K562 (cell line): ENCODE results near the gene MC2R. TPM values are rescaled to one million over a fixed set of nuclear protein-coding genes. Genes with fewer than 3 reads are reported as not detected.

Source experiments
- HIVEP1 ChIP-seq: fragments of 250-450 bp; sonication (Bioruptor Pico); IDR thresholded peaks from 2 replicates; pipeline ENCODE4 v1.4.0; 2020; ENCODE audit warnings: mild to moderate bottlenecking
- polyA plus RNA-seq, 8 experiments: library from polyadenylated mRNA; depleted of rRNA in 4 of 8; stranded (reverse) in 5 of 8; unstranded in 3 of 8; fragments of >200 nt; fragmentation: Nextera tagmentation in 2 of 8; fragmentation: Illumina TruSeq in 1 of 8; extraction: Ambion mirVana in 2 of 8; extraction: Trizol in 1 of 8; gene quantifications; 2 replicates each; pipeline versions ENCODE4 v1.2.1 to v1.2.3, GENCODE V29; 2011 to 2014; ENCODE audit warnings: inconsistent platforms in 1 of 8, missing spikeins in 1 of 8
- total RNA-seq, 7 experiments: library from RNA; depleted of rRNA in 6 of 7; stranded (reverse); fragments of >200 nt in 6 of 7; fragmentation: Illumina TruSeq in 2 of 7; extraction: Trizol in 2 of 7; gene quantifications; 2 replicates each; pipeline versions ENCODE4 v1.2.1 to v1.2.3, GENCODE V29; 2011 to 2021; ENCODE audit warnings: low replicate concordance in 1 of 7
- TF ChIP-seq, protein P1 (sequence below): fragments of 250-450 bp; sonication (Bioruptor Pico); IDR thresholded peaks from 2 replicates; pipeline ENCODE4 v1.4.0; 2020

The MC2R gene
- total and polyA plus RNA-seq, 9 of the 15 experiments (the other 6 are each of a cell fraction or from before 2014, with no cell fraction given): not detected

DNA sequence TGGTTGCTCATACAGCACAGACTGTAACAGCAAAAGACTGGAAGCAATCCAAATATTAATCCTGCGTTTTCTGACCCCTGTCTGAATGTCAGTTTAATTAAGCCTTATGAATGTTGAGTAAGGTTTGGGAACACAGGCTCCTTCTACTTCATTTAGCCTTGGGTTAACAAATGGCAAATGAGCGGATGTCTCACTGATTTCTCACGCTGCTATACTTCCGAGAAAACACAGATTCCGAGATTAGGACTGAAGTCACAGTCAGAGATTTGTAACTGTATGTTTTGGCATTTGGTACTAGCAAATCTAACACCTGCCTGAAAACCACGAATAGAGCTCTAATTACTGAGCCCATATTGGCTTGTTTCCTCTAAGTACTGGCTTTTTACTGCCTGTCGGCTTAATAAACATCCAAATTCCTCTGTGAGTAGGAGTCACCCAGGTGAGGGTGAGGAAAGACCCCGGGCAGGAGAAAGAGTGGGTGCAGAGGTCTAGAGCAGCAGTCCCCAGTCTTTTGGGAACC is 80.8 kb downstream of the MC2R start (continued):
- TF ChIP-seq, protein P1, sequence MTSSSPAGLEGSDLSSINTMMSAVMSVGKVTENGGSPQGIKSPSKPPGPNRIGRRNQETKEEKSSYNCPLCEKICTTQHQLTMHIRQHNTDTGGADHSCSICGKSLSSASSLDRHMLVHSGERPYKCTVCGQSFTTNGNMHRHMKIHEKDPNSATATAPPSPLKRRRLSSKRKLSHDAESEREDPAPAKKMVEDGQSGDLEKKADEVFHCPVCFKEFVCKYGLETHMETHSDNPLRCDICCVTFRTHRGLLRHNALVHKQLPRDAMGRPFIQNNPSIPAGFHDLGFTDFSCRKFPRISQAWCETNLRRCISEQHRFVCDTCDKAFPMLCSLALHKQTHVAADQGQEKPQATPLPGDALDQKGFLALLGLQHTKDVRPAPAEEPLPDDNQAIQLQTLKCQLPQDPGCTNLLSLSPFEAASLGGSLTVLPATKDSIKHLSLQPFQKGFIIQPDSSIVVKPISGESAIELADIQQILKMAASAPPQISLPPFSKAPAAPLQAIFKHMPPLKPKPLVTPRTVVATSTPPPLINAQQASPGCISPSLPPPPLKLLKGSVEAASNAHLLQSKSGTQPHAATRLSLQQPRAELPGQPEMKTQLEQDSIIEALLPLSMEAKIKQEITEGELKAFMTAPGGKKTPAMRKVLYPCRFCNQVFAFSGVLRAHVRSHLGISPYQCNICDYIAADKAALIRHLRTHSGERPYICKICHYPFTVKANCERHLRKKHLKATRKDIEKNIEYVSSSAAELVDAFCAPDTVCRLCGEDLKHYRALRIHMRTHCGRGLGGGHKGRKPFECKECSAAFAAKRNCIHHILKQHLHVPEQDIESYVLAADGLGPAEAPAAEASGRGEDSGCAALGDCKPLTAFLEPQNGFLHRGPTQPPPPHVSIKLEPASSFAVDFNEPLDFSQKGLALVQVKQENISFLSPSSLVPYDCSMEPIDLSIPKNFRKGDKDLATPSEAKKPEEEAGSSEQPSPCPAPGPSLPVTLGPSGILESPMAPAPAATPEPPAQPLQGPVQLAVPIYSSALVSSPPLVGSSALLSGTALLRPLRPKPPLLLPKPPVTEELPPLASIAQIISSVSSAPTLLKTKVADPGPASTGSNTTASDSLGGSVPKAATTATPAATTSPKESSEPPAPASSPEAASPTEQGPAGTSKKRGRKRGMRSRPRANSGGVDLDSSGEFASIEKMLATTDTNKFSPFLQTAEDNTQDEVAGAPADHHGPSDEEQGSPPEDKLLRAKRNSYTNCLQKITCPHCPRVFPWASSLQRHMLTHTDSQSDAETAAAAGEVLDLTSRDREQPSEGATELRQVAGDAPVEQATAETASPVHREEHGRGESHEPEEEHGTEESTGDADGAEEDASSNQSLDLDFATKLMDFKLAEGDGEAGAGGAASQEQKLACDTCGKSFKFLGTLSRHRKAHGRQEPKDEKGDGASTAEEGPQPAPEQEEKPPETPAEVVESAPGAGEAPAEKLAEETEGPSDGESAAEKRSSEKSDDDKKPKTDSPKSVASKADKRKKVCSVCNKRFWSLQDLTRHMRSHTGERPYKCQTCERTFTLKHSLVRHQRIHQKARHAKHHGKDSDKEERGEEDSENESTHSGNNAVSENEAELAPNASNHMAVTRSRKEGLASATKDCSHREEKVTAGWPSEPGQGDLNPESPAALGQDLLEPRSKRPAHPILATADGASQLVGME (CRISPR knock-in tag): no peak
- no peak for TF ChIP-seq HIVEP1 (CRISPR knock-in tag)

Other genes starting within 250 kb of the MC2R start
- 19.1 and 23.1 TPM in 2 replicates for gene FAM210A, start 189.0 kb downstream of the MC2R start, total RNA-seq (2014; rRNA removed)
- gene FAM210A, start 189.0 kb downstream of the MC2R start, total RNA-seq (2014; rRNA removed; fragmentation: Illumina TruSeq; extraction: Trizol): 21.2 and 25.3 TPM in 2 replicates
- gene FAM210A, start 189.0 kb downstream of the MC2R start, total RNA-seq (2015; rRNA removed; fragmentation: Illumina TruSeq; extraction: Trizol): 15.6 and 18.3 TPM in 2 replicates
- 24.4 and 24.9 TPM in 2 replicates for gene FAM210A, start 189.0 kb downstream of the MC2R start, total RNA-seq (2021)
- 30.5 and 41.7 TPM in 2 replicates for gene FAM210A, start 189.0 kb downstream of the MC2R start, polyA plus RNA-seq (2011; rRNA removed)
- gene FAM210A, start 189.0 kb downstream of the MC2R start, polyA plus RNA-seq (2014; fragmentation: Illumina TruSeq; extraction: Trizol): 17.4 and 20.0 TPM in 2 replicates
- 10 to 100 TPM in 1 of 2 experiments, 1 to 10 TPM in 1; 8.3 to 11.2 TPM for gene FAM210A, start 189.0 kb downstream of the MC2R start, polyA plus RNA-seq (2014; fragmentation: Nextera tagmentation; extraction: Ambion mirVana)
- 17.4 and 19.8 TPM in 2 replicates for gene FAM210A, start 189.0 kb downstream of the MC2R start, polyA plus RNA-seq (2014; rRNA removed)
- 15.7 and 20.2 TPM in 2 replicates for gene RNMT, start 188.9 kb downstream of the MC2R start, total RNA-seq (2014; rRNA removed)
- 41.2 and 49.7 TPM in 2 replicates for gene RNMT, start 188.9 kb downstream of the MC2R start, total RNA-seq (2014; rRNA removed; fragmentation: Illumina TruSeq; extraction: Trizol)
- 26.7 and 28.3 TPM in 2 replicates for gene RNMT, start 188.9 kb downstream of the MC2R start, total RNA-seq (2015; rRNA removed; fragmentation: Illumina TruSeq; extraction: Trizol)
- 37.5 and 41.4 TPM in 2 replicates for gene RNMT, start 188.9 kb downstream of the MC2R start, total RNA-seq (2021)
- gene RNMT, start 188.9 kb downstream of the MC2R start, polyA plus RNA-seq (2011; rRNA removed): 31.6 and 34.1 TPM in 2 replicates
- gene RNMT, start 188.9 kb downstream of the MC2R start, polyA plus RNA-seq (2014; fragmentation: Illumina TruSeq; extraction: Trizol): 33.1 and 33.8 TPM in 2 replicates
- 10 to 100 TPM; 40.0 to 63.4 TPM for gene RNMT, start 188.9 kb downstream of the MC2R start, polyA plus RNA-seq (2014; fragmentation: Nextera tagmentation; extraction: Ambion mirVana)
- 21.7 and 24.1 TPM in 2 replicates for gene RNMT, start 188.9 kb downstream of the MC2R start, polyA plus RNA-seq (2014; rRNA removed)
- not detected in 2 replicates for gene MC5R, start 91.4 kb downstream of the MC2R start, total RNA-seq (2014; rRNA removed)
- not detected in 2 replicates for gene MC5R, start 91.4 kb downstream of the MC2R start, total RNA-seq (2014; rRNA removed; fragmentation: Illumina TruSeq; extraction: Trizol)
- gene MC5R, start 91.4 kb downstream of the MC2R start, total RNA-seq (2015; rRNA removed; fragmentation: Illumina TruSeq; extraction: Trizol): not detected in 2 replicates
- gene MC5R, start 91.4 kb downstream of the MC2R start, total RNA-seq (2021): not detected in 2 replicates
- gene MC5R, start 91.4 kb downstream of the MC2R start, polyA plus RNA-seq (2011; rRNA removed): not detected in 2 replicates
- gene MC5R, start 91.4 kb downstream of the MC2R start, polyA plus RNA-seq (2014; fragmentation: Illumina TruSeq; extraction: Trizol): not detected in 2 replicates
- not detected for gene MC5R, start 91.4 kb downstream of the MC2R start, polyA plus RNA-seq (2014; fragmentation: Nextera tagmentation; extraction: Ambion mirVana)
- not detected in 2 replicates for gene MC5R, start 91.4 kb downstream of the MC2R start, polyA plus RNA-seq (2014; rRNA removed)
- 5.2 and 6.0 TPM in 2 replicates for gene ZNF519, start 216.9 kb upstream of the MC2R start, total RNA-seq (2014; rRNA removed)
- 12.2 and 12.7 TPM in 2 replicates for gene ZNF519, start 216.9 kb upstream of the MC2R start, total RNA-seq (2014; rRNA removed; fragmentation: Illumina TruSeq; extraction: Trizol)
- 10.7 and 11.5 TPM in 2 replicates for gene ZNF519, start 216.9 kb upstream of the MC2R start, total RNA-seq (2015; rRNA removed; fragmentation: Illumina TruSeq; extraction: Trizol)
- 6.1 and 7.8 TPM in 2 replicates for gene ZNF519, start 216.9 kb upstream of the MC2R start, total RNA-seq (2021)
- 15.1 and 17.8 TPM in 2 replicates for gene ZNF519, start 216.9 kb upstream of the MC2R start, polyA plus RNA-seq (2011; rRNA removed)
- gene ZNF519, start 216.9 kb upstream of the MC2R start, polyA plus RNA-seq (2014; fragmentation: Illumina TruSeq; extraction: Trizol): 8.9 and 10.1 TPM in 2 replicates
- 1 to 10 TPM; 5.1 to 6.7 TPM for gene ZNF519, start 216.9 kb upstream of the MC2R start, polyA plus RNA-seq (2014; fragmentation: Nextera tagmentation; extraction: Ambion mirVana)
- 7.9 and 14.4 TPM in 2 replicates for gene ZNF519, start 216.9 kb upstream of the MC2R start, polyA plus RNA-seq (2014; rRNA removed)